KMS-11 (cell line): ENCODE measurements around the gene EXOC1.

Experiments
- H2AFZ ChIP-seq: fragments of 200-600 bp; sonication (generic); 2 replicates; pipeline ENCODE4 v1.6.1; 2016; ENCODE audit warnings: antibody characterized with exemption, mixed run types, low read depth
- H3K27ac ChIP-seq: fragments of 200-600 bp; sonication (generic); 2 replicates; pipeline ENCODE4 v1.6.1; 2016; ENCODE audit warnings: mild to moderate bottlenecking, mixed run types
- H3K27me3 ChIP-seq: fragments of 200-600 bp; sonication (generic); 2 replicates; pipeline ENCODE4 v1.6.1; 2017; ENCODE audit warnings: mild to moderate bottlenecking, low read depth, mixed run types, moderate library complexity; ENCODE audit not compliant: insufficient read depth
- H3K36me3 ChIP-seq: fragments of 200-600 bp; sonication (generic); 2 replicates; pipeline ENCODE4 v1.6.1; 2017; ENCODE audit warnings: mild to moderate bottlenecking, mixed run types; ENCODE audit not compliant: insufficient read depth
- H3K4me1 ChIP-seq: fragments of 200-600 bp; sonication (generic); 2 replicates; pipeline ENCODE4 v1.6.1; 2016; ENCODE audit warnings: mild to moderate bottlenecking, low read depth, mixed run types; ENCODE audit not compliant: poor library complexity, severe bottlenecking
- H3K4me2 ChIP-seq: fragments of 200-600 bp; sonication (generic); 2 replicates; pipeline ENCODE4 v1.7.0; 2016; ENCODE audit warnings: mild to moderate bottlenecking, mixed run types
- H3K4me3 ChIP-seq: fragments of 200-600 bp; sonication (generic); IDR thresholded peaks from 2 replicates; pipeline ENCODE4 v1.6.1; 2017; ENCODE audit warnings: low read depth, low read length, mixed read lengths; ENCODE audit not compliant: insufficient read depth
- H3K79me2 ChIP-seq: fragments of 200-600 bp; sonication (generic); 2 replicates; pipeline ENCODE4 v1.6.1; 2016; ENCODE audit warnings: low read depth, mixed run types; ENCODE audit not compliant: insufficient read depth
- H3K9ac ChIP-seq: fragments of 200-600 bp; sonication (generic); 2 replicates; pipeline ENCODE4 v1.6.1; 2016; ENCODE audit warnings: mild to moderate bottlenecking, mixed run types
- H4K20me1 ChIP-seq: fragments of 200-600 bp; sonication (generic); 2 replicates; pipeline ENCODE4 v1.6.1; 2016; ENCODE audit warnings: mild to moderate bottlenecking, mixed run types; ENCODE audit not compliant: insufficient read depth
- TF ChIP-seq, protein P1 (sequence below): fragments of 200-600 bp; sonication (generic); conservative IDR thresholded peaks from 2 replicates; pipeline ENCODE4 v1.6.1; 2017; ENCODE audit warnings: low read depth, mild to moderate bottlenecking, antibody characterized with exemption, low read length, moderate library complexity, mixed read lengths

Gene EXOC1

DNA sequence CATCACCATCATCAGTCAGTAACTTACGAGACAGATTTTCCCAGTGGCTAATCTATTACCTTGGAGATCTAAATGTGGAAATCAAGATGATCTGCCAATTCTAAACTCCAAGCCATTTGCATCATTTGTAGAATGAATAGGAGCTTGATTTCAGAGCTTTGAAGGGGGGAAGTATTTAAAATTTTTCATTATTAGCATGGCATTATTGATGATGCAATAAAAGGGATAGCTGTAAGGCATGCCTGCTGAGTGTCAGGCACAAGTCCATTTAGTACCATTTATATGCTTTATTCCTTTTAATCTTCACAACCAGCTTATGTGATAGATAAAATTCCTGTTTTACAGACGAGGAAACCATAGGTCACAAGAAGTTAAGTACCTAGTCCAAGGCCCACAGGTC lies 28.6 kb upstream of the EXOC1 start:
- TF ChIP-seq, protein P1, sequence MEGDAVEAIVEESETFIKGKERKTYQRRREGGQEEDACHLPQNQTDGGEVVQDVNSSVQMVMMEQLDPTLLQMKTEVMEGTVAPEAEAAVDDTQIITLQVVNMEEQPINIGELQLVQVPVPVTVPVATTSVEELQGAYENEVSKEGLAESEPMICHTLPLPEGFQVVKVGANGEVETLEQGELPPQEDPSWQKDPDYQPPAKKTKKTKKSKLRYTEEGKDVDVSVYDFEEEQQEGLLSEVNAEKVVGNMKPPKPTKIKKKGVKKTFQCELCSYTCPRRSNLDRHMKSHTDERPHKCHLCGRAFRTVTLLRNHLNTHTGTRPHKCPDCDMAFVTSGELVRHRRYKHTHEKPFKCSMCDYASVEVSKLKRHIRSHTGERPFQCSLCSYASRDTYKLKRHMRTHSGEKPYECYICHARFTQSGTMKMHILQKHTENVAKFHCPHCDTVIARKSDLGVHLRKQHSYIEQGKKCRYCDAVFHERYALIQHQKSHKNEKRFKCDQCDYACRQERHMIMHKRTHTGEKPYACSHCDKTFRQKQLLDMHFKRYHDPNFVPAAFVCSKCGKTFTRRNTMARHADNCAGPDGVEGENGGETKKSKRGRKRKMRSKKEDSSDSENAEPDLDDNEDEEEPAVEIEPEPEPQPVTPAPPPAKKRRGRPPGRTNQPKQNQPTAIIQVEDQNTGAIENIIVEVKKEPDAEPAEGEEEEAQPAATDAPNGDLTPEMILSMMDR = no peak
- no peak overlapping the region for H2AFZ ChIP-seq

DNA sequence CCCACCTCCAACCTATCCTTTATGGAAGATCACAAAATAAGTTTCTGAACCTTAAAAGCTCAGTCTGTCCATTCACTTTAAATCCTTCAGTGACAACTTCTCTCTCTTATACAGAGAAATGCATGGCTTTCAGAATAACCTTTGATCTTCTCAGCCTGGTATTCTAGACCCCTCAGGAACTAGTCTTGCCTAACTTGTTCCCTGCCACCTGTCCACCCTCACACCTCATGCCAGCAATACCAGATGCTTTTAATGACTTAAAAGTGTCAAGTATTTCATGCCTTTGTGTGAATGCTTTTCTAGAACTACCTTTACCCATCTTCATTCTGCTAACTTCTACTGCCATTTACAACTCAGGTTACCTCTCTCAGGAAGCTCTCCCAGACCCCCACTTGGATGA lies 26.5 kb upstream of the EXOC1 start:
- H3K79me2 ChIP-seq = no peaks in the 10 kb centered on the region
- no peaks in the 10 kb centered on the region for H3K27me3 ChIP-seq
- no peak overlapping the region for H3K27ac ChIP-seq
- H4K20me1 ChIP-seq = no peaks in the 10 kb centered on the region
- H3K9ac ChIP-seq = no peak overlapping the region
- no peak overlapping the region for H3K4me2 ChIP-seq
- no peak overlapping the region for H2AFZ ChIP-seq
- H3K36me3 ChIP-seq = no peaks in the 10 kb centered on the region
- TF ChIP-seq, protein P1 = no peak
- H3K4me1 ChIP-seq = no peaks in the 10 kb centered on the region
- H3K4me3 ChIP-seq = no peak overlapping the region

More for the DNA sequence above, 28.6 kb upstream of the EXOC1 start:
- Histone ChIP-seq H3K4me2 (no peak overlapping the region), H3K4me3 (no peak overlapping the region), H3K9ac (no peak overlapping the region), H4K20me1 (no peaks in the 10 kb centered on the region), H3K36me3 (no peaks in the 10 kb centered on the region), H3K27me3 (no peaks in the 10 kb centered on the region), H3K27ac (no peak overlapping the region), H3K4me1 (no peaks in the 10 kb centered on the region), H3K79me2 (no peaks in the 10 kb centered on the region)

DNA sequence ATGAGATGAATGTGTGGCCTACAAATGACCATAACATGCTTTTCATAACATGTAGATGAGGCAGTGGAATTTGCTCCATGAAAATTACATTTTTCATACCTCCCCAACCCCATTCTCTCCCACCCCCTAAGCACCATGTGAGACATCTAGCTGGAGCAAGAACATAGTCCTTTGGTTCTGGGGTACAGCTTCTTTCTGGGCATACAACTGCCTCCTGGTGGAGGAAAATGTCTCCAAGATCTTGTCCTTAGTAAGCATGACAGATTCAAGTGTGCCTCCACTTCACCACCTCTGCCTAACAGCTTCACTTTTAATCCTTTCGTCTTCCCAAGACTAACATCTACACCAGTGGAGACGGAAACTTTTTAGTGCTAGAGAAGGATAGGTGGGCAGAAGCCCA lies 25.9 kb upstream of the EXOC1 start:
- Histone ChIP-seq H4K20me1 (no peaks in the 10 kb centered on the region), H3K9ac (no peak overlapping the region), H3K4me1 (no peaks in the 10 kb centered on the region), H3K27ac (no peak overlapping the region), H3K27me3 (no peaks in the 10 kb centered on the region), H3K4me3 (no peak overlapping the region), H2AFZ (no peak overlapping the region), H3K36me3 (no peaks in the 10 kb centered on the region), H3K79me2 (no peaks in the 10 kb centered on the region), H3K4me2 (no peak overlapping the region)
- TF ChIP-seq, protein P1 = no peak

- TF ChIP-seq, protein P1 = no peak
- Histone ChIP-seq H3K27ac (no peak overlapping the region), H3K27me3 (no peaks in the 10 kb centered on the region), H3K79me2 (no peaks in the 10 kb centered on the region), H3K4me1 (no peaks in the 10 kb centered on the region), H2AFZ (no peak overlapping the region), H4K20me1 (no peaks in the 10 kb centered on the region), H3K4me3 (no peak overlapping the region), H3K36me3 (no peaks in the 10 kb centered on the region), H3K4me2 (no peak overlapping the region), H3K9ac (no peak overlapping the region)
These were observed 23.4 kb upstream of the EXOC1 start for GRCh38 chr4:55830048-55830447.
